LNCaP clone FGC (cell line): ENCODE results near the gene EMP2.
"Not testable (repeated sequence)": the region's sequence is repeated elsewhere in the genome, so short reads cannot be mapped to it uniquely, and the experiment has no call there.

Experiments
- DNase-seq: peaks from one replicate; pipeline ENCODE4 v3.0.0-alpha.2; 2011; ENCODE audit warnings: low read depth
- H3K4me3 ChIP-seq: 2 replicates; pipeline ENCODE4 v1.5.1; 2011; ENCODE audit warnings: mild to moderate bottlenecking, low read depth, low read length, control low read depth
- CTCF ChIP-seq: IDR thresholded peaks from 2 replicates; pipeline ENCODE4 v1.5.1; 2012; ENCODE audit warnings: mild to moderate bottlenecking; ENCODE audit not compliant: control insufficient read depth, insufficient read depth; ENCODE audit errors: extremely low read depth

The EMP2 gene

GRCh38 chr16:10566613-10567012 lies 13.8 kb downstream of the EMP2 start:
- H3K4me3 ChIP-seq, result no peak overlapping the region
- TF ChIP-seq CTCF, result no peak
- no peak for DNase-seq

- no peak overlapping the region for H3K4me3 ChIP-seq
- TF ChIP-seq CTCF, result no peak
- no peak for DNase-seq
Measured at GRCh38 chr16:10565167-10565566, 15.2 kb downstream of the EMP2 start.

- no peak for TF ChIP-seq CTCF
- H3K4me3 ChIP-seq, result no peak overlapping the region
- DNase-seq, result no peak
Measured at GRCh38 chr16:10564591-10564990, 15.8 kb downstream of the EMP2 start.

GRCh38 chr16:10562361-10562899 lies 18.0 kb downstream of the EMP2 start:
- no peak overlapping the region for H3K4me3 ChIP-seq
- DNase-seq, result no peak
- TF ChIP-seq CTCF, result no peak

- H3K4me3 ChIP-seq, result no peak overlapping the region
- no peak for TF ChIP-seq CTCF
- no peak for DNase-seq
Measured at GRCh38 chr16:10561425-10561824, 19.0 kb downstream of the EMP2 start.

GRCh38 chr16:10561001-10561400 lies 19.4 kb downstream of the EMP2 start:
- TF ChIP-seq CTCF, result no peak
- no peak overlapping the region for H3K4me3 ChIP-seq
- no peak for DNase-seq

- H3K4me3 ChIP-seq, DNase-seq: not testable (repeated sequence)
Measured at GRCh38 chr16:10559792-10560191, 20.6 kb downstream of the EMP2 start.
